ENCODE data around the gene TEX44.
"Not testable (repeated sequence)": the region's sequence is repeated elsewhere in the genome, so short reads cannot be mapped to it uniquely, and the experiment has no call there.

Gene TEX44

DNA sequence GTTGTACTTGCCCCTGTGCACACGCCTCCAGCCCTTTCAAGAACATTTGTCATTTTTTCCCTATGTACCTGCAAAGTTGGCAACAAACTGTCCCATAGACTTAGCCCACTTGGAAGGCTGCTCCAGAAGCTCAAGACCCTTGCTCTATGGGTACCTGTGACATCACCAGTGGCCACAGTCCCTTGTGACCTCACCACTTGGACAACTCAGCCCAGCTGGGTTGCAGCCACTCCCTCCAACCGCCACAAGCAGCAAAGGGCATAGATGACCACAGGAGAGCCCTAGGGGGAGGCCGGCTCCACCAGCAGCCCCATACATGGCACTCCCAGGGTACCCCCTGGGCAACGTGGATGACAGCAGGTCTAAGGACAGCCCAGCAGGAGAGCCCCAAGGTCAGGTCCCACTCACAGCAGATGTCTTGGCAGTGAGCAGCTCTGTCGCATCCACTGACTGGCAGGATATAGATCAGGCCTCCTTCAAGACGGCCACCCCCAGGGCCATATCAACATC is at the start of gene TEX44:
Gene TEX44, plus strand, starts transcription at position 229 of the 510 bp plus-strand sequence. Its CDS starts 88 bp downstream, at position 317.
- no peak for DNase-seq

GRCh38 chr2:231545105-231545902 is 47.4 kb upstream of the TEX44 start:
- no peak for DNase-seq

DNA sequence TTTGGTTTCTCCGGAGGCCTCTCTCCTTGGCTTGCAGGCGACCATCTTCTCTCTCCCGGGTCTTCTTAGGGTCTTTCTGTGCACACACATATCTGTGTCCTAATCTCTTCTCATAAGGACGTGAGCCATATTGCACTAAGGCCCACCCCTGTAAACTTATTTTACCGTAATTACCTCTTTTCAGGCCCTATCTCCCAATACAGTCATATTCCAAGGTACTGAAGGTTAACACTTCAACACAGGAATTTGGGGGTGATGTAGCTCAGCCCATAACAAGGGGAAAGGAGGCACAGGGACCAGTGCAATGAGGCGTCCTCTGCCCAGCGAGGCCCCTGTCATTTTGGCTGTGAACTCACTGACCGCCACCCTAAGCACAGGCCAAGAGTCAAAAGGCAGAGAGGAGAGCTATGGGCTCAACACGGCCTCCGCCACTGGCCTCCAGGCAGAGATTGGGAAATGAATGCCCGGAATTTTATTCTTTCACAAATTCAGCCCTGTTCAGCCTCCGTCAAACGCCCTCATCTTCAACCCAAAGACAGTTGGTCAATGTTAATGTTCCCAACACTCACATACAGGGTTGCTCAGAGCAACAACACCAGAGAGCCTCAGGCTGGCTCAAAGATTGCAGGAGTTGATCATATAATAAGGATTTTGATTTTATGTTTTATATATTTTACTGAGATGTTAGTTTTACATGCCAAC is 46.5 kb upstream of the TEX44 start:
- DNase-seq = no peak

DNA sequence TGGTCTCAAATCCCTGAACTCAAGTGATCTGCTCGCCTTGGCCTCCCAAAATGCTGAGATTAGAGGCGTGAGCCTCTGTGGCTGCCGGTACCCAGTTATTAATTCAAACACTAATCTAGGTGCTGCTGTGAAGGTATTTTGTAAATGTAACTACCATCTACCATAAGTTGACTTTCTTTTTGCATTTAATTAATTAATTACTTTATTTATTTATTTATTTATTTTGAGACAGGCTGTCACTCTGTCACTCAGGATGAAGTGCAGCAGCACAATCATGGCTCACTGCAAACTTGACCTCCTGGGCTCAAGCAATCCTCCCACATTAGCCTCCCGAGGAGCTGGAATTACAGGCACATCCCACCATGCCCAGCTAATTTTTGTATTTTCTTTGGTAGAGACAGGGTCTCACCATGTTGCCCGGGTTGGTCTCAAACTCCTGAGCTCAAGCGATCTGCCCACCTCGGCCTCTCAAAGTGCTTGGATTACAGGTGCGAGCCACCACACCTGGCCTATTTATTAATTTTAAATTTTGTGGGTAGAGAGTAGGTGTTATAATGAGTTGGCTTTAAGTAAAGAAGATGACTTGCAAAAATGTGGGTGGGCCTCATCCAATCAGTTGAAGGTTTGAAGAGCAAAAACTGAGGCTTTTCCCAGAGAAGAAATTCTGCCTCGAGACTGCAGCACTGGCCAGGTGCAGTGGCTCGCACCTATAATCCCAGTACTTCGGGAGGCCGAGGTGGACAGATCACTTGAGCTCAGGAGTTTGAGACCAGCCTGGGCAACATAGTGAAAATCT is 45.2 kb upstream of the TEX44 start:
- DNase-seq = no peak

- peak in 1 of 2 experiments; percentile 7 for DNase-seq
Measured at GRCh38 chr2:231548752-231549151, 43.9 kb upstream of the TEX44 start.

DNA sequence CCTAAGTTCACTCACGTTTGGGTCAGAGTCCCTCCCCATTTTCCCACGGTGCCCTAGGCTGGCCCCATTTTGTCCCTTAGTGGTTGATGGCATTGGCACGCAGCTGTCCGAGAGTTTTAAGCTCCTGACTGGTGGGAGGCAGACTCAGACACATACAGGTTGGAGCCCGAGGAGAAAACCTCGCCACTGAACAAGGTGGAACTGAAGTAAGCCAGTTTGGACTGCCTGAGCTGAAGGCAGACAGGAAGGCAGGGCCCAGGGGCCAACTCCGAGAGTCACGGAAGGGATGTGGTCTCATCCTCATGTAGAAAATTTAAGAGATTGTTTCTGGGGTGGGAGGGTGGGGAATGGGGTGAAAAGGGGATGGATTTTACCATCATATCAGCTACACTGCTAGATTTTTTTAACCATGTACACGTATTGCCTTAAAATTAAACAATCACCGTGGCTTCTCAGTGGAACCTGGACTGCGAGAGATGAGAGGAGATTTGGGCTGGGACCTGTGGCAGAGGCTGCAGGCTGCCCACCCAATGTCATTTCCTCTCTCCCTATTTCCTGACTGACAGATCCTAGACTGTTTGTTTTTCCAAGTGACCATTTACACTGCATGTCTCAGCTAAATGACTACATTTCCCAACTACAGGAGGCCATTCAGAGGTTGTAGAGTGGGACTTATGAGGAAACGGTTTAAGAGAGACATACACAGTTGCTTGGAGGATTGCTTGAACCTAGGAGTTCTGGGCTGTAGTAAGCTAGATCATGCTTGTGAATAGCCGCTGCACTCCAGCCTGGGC is 43.0 kb upstream of the TEX44 start:
- DNase-seq = no peak

- no peak for DNase-seq
Measured at GRCh38 chr2:231552752-231553151, 39.9 kb upstream of the TEX44 start.

- no peak for DNase-seq
Measured at GRCh38 chr2:231554327-231554726, 38.3 kb upstream of the TEX44 start.

DNA sequence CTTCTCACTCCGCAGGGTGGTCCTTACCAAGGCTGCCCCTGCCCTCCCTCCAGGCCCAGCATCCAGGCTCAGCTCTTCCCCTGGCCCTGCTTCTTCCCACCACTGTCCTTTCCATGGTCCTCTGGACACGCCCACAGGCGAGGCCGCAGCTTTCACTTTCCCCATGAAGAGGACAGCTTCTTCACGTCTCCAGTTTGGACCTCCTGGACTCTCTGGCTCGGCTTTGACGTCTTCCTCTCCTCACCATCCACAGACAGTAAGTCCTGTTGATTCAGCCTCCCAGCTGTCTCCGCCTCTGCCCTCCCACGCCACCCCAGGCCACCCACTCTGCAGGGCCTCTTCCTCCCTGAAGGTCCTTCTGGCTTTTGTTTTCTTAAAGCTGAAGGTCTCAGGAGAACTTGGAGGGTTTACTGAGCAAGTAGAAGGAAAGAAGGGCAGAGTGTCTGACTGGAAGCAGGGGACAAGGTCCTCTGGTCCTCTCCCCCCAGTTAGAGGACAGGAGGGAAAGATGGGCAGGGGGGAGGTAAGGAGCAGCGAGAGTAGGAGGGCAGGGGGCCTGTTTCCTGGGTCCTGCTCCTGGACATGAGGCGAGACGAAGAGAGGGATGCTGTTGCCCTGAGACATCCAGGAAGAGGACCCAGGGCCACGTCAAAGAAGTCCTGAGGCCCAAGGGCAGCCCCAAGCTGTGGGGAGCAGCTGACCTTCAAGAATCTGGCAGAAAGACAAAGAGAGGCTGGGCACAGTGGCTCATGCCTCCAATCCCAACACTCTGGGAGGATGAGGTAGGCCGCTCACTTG is 37.7 kb upstream of the TEX44 start:
- no peak for DNase-seq

DNA sequence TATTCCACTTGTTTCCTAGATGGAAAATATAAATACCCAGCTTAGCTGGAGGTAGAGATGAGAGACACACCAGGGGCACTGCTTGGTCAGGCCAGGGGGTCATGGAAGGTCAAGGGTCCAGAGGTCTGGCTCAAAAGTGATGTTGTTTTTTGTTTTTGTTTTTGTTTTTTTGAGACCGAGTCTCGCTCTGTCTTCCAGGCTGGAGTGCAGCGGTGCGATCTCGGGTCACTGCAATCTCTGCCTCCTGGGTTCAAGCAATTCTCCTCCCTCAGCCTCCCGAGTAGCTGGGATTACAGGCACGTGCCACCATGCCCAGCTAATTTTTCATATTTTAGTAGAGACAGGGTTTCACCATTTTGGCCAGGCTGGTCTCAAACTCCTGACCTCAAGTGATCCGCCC is 36.2 kb upstream of the TEX44 start:
- DNase-seq = not testable (repeated sequence)

GRCh38 chr2:231556981-231557380 is 35.7 kb upstream of the TEX44 start:
- no peak for DNase-seq

- peak; percentile 20 to 39 for DNase-seq
Measured at GRCh38 chr2:231557571-231558217, 35.0 kb upstream of the TEX44 start.

DNA sequence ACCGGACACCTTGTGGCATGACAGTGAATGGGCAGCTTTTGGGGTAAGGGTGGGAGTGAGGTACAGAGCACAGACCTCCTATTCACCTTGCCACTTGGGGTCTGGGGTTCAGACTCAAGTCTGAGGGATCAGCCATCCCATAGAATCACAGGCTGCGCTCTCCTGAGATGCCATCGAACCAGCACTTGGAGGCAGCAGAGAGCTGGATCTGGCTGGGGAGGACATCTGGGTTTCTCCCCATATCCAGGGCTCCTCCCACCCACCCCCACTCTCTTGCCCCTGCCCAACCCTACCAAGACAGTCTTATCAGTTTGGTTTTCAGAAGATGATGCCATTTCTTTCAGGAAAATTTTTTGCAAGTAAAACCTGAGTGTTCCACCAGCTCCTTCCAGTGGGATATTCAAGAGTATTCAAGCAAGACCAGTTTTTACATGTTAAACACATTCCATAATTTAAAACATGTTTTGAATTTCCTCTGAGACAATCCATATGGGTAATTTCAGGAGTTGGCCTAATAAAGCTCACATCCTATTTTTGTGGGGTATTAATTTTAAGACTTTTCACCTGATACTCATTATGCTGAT is 29.2 kb upstream of the TEX44 start:
- DNase-seq = peak in 1 of 2 experiments; percentile 57

DNA sequence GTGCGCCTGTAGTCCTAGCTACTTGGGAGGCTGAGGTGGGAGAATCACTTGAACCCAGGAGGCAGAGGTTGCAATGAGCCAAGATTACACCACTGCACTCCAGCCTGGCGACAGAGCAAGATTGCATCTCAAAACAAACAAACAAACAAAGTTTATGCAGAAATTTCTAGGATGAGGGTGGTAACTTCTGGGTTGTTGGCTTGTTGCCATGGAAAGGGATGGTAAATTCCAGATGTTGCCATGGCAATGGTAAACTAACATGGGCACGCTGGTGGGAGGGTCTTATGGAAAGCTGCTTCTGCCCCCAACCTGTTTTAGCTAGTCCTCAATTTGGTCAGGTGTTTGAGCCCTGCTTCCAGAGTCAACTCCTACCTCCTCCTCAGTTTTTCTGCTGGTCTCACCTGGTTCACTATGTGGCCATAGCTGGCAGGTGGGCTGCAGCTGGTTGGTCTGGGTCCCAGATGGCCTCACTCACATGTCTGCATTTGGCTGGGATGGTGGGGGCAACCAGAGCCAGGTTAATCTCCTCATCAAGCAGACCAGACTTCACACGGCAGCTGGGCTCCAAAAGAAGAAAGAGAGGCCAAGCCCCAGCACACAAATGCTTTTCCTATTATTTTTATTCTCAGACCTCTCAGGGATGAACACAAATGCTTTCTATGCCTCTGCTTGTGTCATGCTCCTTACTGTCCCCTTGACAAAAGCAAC is 26.6 kb upstream of the TEX44 start:
- no peak for DNase-seq

- DNase-seq = no peak
Measured at GRCh38 chr2:231567159-231567558, 25.5 kb upstream of the TEX44 start.

GRCh38 chr2:231568098-231568784 is 24.4 kb upstream of the TEX44 start:
- no peak for DNase-seq

GRCh38 chr2:231568785-231569435 is 23.8 kb upstream of the TEX44 start:
- no peak for DNase-seq

DNA sequence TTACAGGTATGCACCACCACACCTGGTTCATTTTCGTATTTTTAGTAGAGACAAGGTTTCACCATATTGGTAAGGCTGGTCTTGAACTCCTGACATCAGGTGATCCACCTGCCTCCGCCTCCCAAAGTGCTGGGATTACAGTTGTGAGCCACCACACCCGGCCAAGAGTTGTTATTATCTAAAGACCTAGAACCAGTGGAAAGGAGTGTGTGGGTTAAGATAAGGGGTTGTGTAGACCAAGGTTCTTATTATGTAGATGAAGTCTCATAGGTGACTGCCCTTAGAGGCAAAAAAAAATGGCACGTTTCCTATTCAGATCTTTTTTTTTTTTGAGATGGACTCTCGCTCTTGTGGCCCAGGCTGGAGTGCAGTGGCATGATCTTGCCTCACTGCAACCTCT is 21.7 kb upstream of the TEX44 start:
- DNase-seq = not testable (repeated sequence)
